ENCODE data around the gene OSBP2.

The OSBP2 gene

DNA sequence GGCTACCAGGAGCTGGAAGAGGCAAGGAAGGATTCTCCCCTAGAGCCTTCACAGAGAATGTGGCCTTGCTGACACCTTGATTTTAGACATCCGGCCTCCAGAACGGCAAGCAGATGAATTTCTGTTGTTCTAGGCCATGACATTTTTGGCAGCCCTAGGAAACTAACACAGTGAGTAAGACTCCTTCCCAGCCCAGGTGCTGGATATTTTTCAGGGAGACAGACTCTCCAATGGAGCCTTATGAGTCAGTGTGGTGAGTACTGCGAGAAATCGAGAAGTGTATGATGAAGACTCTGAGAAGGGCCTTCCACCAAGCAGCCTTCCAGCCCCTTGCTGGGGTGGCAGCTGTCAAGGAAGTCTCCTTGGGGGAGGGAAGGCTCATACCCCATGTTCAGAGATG is 114.4 kb downstream of the OSBP2 start:
- WGBS, 2 experiments (ENCODE audit: insufficient coverage in 2 of 2) = 88 to 98% methylated on average over 4 of the region's 4 CpGs
- no peak overlapping the region for H3K27ac ChIP-seq (ENCODE audit: low read depth, low read length, severe bottlenecking)

DNA sequence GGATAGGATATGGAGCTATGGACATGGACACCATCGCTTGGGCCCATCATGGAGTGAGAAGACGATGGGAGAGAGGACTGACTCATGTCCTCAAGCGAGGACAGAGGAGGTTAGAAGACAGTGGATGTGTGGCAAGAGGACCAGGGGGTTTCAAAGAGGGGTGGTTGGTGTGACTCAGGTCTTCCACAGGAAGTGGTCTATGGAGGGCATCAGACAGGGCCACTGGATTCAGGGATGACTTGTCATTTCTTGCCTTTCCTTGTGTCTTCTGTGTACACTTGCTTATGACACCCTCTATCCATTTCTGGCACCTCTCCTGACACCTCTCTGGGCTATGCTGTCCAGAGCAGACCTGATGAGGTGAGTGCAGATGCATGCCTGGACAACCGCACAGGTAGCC is 115.4 kb downstream of the OSBP2 start:
- Histone ChIP-seq H3K4me1 (ENCODE audit: control insufficient read depth, insufficient read depth, low read length, poor library complexity, severe bottlenecking) (peaks cover 6% of the 10 kb centered on the region), H3K4me3 (ENCODE audit: extremely low read depth, insufficient read depth, low read length, poor library complexity, severe bottlenecking) (no peak overlapping the region), H3K27ac (ENCODE audit: low read depth, low read length, severe bottlenecking) (no peak overlapping the region), H3K9me3 (ENCODE audit: control insufficient read depth, low read length) (no peaks in the 10 kb centered on the region), H3K36me3 (ENCODE audit: control insufficient read depth, insufficient read depth, low read length) (no peaks in the 10 kb centered on the region)
- 96% methylated on average over 4 of the region's 4 CpGs for WGBS, 2 experiments (ENCODE audit: insufficient coverage in 2 of 2)

More for the DNA sequence above, 114.4 kb downstream of the OSBP2 start:
- Histone ChIP-seq H3K9me3 (ENCODE audit: control insufficient read depth, low read length) (no peaks in the 10 kb centered on the region), H3K36me3 (ENCODE audit: control insufficient read depth, insufficient read depth, low read length) (no peaks in the 10 kb centered on the region), H3K4me3 (ENCODE audit: extremely low read depth, insufficient read depth, low read length, poor library complexity, severe bottlenecking) (no peak overlapping the region), H3K4me1 (ENCODE audit: control insufficient read depth, insufficient read depth, low read length, poor library complexity, severe bottlenecking) (peaks cover 6% of the 10 kb centered on the region)

DNA sequence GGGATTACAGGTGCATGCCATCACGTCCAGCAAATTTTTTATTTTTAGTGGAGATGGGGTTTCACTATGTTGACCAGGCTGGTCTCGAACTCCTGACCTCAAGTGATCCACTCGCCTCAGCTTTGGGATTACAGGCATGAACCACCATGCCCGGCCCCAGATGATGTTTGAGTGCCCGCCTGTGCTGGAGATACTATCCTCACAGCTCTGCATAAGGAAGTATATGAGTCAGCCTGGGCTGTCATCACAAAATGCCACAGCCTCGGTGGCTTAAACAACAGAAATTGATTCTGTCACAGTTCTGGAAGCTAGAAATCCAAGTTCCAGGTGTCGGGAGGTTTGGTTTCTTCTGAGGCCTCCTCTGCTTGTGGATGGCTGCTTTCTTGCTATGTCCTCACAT is 119.3 kb downstream of the OSBP2 start:
- 85 to 93% methylated on average over 6 of the region's 7 CpGs for WGBS, 2 experiments (ENCODE audit: insufficient coverage in 2 of 2)
- no peaks in the 10 kb centered on the region for H3K9me3 ChIP-seq (ENCODE audit: control insufficient read depth, low read length)
- no peaks in the 10 kb centered on the region for H3K4me1 ChIP-seq (ENCODE audit: control insufficient read depth, insufficient read depth, low read length, poor library complexity, severe bottlenecking)
- no peak overlapping the region for H3K27ac ChIP-seq (ENCODE audit: low read depth, low read length, severe bottlenecking)
- no peaks in the 10 kb centered on the region for H3K36me3 ChIP-seq (ENCODE audit: control insufficient read depth, insufficient read depth, low read length)
- no peak overlapping the region for H3K4me3 ChIP-seq (ENCODE audit: extremely low read depth, insufficient read depth, low read length, poor library complexity, severe bottlenecking)

DNA sequence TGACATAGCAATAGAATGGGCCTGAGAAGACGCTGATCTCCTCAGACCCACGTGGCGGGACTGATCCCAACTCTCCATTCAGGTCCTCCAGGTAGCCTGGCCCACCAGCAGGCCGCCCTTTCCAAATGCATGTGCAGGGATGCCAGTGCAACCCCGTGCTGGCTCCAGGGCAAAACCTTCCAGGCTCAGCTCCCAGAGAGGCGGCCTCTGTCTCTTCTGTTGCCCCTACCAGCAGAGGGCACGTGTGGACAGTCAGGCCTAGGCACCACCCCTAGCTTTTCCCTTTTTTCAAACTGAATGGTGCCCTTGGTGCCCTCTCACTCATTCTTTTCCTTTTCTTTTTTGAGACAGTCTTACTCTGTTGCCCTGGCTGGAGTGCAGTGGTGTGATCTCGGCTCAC is 121.7 kb downstream of the OSBP2 start:
- Histone ChIP-seq H3K9me3 (ENCODE audit: control insufficient read depth, low read length) (no peaks in the 10 kb centered on the region), H3K36me3 (ENCODE audit: control insufficient read depth, insufficient read depth, low read length) (no peaks in the 10 kb centered on the region), H3K4me1 (ENCODE audit: control insufficient read depth, insufficient read depth, low read length, poor library complexity, severe bottlenecking) (no peaks in the 10 kb centered on the region), H3K4me3 (ENCODE audit: extremely low read depth, insufficient read depth, low read length, poor library complexity, severe bottlenecking) (no peak overlapping the region), H3K27ac (ENCODE audit: low read depth, low read length, severe bottlenecking) (no peak overlapping the region)
- 83 to 88% methylated on average over 8 of the region's 8 CpGs for WGBS, 2 experiments (ENCODE audit: insufficient coverage in 2 of 2)

DNA sequence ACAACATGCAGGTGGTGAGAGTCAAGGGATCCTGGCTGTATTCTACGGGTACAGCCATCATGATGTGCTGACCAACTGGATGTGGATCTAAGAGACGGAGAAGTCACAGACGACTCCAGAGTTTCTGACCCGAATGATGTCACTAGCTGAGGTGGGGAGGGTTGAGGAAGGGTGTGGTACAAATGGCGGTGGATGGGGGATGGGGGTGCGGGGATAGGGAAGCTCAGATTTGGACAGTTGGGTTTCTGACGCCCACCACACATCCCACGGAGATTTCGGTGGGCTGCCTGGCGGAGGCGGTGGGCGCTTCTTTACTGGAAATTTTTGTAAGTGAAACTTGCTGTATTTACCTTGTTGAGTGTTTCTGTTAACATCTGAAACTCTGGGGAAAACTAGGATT is 126.7 kb downstream of the OSBP2 start:
- no peaks in the 10 kb centered on the region for H3K4me1 ChIP-seq (ENCODE audit: control insufficient read depth, insufficient read depth, low read length, poor library complexity, severe bottlenecking)
- WGBS, 2 experiments (ENCODE audit: insufficient coverage in 2 of 2) = 94 to 96% methylated on average over 11 to 12 of the region's 12 CpGs

DNA sequence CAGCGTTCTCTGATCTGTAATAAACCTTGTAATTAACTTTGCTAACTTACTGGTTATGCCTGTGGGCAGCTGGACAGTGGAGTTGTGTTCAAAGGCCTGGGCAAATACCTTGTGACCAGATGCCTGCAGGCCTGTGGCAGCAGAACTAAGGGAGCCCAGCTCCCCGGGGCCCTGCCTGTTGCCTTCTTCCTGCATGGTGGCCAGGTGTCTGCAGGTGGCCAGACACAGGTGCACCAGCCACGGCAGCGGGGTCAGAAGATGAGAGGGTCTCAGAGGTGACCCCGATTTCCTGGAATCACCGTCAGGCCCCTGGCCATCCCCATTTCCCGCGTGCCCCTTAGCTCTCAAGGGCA is 127.2 kb downstream of the OSBP2 start:
- Histone ChIP-seq H3K27ac (ENCODE audit: low read depth, low read length, severe bottlenecking) (no peak overlapping the region), H3K9me3 (ENCODE audit: control insufficient read depth, low read length) (no peaks in the 10 kb centered on the region), H3K36me3 (ENCODE audit: control insufficient read depth, insufficient read depth, low read length) (no peaks in the 10 kb centered on the region), H3K4me3 (ENCODE audit: extremely low read depth, insufficient read depth, low read length, poor library complexity, severe bottlenecking) (peak overlapping the region; percentile 29), H3K4me1 (ENCODE audit: control insufficient read depth, insufficient read depth, low read length, poor library complexity, severe bottlenecking) (no peaks in the 10 kb centered on the region)
- 55 to 56% methylated on average over 7 to 8 of the region's 8 CpGs for WGBS, 2 experiments (ENCODE audit: insufficient coverage in 2 of 2)

More for the DNA sequence above, 126.7 kb downstream of the OSBP2 start:
- no peak overlapping the region for H3K4me3 ChIP-seq (ENCODE audit: extremely low read depth, insufficient read depth, low read length, poor library complexity, severe bottlenecking)
- no peaks in the 10 kb centered on the region for H3K9me3 ChIP-seq (ENCODE audit: control insufficient read depth, low read length)
- no peak overlapping the region for H3K27ac ChIP-seq (ENCODE audit: low read depth, low read length, severe bottlenecking)
- H3K36me3 ChIP-seq (ENCODE audit: control insufficient read depth, insufficient read depth, low read length) = no peaks in the 10 kb centered on the region

DNA sequence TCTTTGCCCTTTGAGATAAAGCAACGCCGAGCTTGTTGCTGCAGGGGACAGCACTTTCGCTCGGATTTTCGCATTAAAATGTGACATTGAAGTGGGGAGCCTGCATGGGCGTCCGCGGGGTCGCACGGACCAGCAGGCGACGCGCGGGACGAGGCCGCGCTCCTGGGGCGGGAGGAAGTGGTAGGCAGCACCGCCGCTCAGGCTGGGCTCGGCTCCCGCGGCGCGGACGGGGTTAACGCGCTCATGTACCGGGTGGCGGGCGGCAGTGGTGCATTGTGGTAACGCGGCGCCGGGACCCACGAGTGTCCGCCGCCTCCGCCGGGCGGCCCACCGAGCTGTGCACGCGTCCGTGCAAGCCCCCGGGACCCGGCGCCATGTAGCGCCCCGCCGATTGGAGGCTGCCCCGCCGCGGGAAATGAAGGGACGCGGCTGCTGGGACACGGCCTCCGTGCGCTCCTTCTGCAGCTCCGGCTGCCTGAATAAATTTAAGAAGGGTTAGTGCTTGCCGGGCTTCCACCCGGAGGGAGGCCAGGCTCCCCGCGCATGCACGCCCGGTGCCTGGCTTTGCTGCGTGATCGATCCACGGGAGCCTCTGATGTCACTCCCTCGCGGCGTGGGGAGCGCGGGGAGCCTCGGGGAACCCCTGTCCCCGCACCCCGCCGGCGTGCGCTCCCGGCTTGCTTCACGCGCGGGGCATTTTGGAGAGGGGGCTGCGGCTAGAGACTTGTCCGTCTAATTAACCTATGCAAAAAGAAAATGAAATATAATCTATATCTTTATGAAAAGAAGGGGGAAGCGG is 127.7 kb downstream of the OSBP2 start:
- 3 to 4% methylated on average over 70 of the region's 87 CpGs for WGBS, 2 experiments (ENCODE audit: insufficient coverage in 2 of 2)
- Histone ChIP-seq H3K4me3 (ENCODE audit: extremely low read depth, insufficient read depth, low read length, poor library complexity, severe bottlenecking) (peak overlapping the region; percentile 29), H3K4me1 (ENCODE audit: control insufficient read depth, insufficient read depth, low read length, poor library complexity, severe bottlenecking) (no peaks in the 10 kb centered on the region), H3K36me3 (ENCODE audit: control insufficient read depth, insufficient read depth, low read length) (no peaks in the 10 kb centered on the region), H3K27ac (ENCODE audit: low read depth, low read length, severe bottlenecking) (no peak overlapping the region), H3K9me3 (ENCODE audit: control insufficient read depth, low read length) (no peaks in the 10 kb centered on the region)

DNA sequence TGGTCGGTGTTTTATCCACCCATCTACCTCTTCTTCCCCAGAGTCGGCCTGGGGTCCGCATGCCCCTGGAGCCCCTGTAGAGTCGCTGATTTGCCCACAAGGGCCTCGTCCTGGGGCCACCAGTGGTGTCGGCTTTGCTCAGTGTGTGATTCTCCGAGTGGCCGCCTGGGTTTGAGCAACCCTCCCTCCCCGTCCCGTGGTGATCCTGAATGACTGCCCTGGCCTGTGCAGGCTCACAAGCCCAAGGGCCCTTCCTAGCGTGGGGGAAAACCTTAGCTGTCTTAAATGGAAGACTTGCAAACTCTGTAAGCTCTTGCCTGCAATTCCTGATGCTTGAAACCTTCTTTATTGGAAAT is 128.3 kb downstream of the OSBP2 start:
- no peaks in the 10 kb centered on the region for H3K4me1 ChIP-seq (ENCODE audit: control insufficient read depth, insufficient read depth, low read length, poor library complexity, severe bottlenecking)
- no peak overlapping the region for H3K27ac ChIP-seq (ENCODE audit: low read depth, low read length, severe bottlenecking)
- 21% methylated on average over 7 to 10 of the region's 11 CpGs for WGBS, 2 experiments (ENCODE audit: insufficient coverage in 2 of 2)
- H3K4me3 ChIP-seq (ENCODE audit: extremely low read depth, insufficient read depth, low read length, poor library complexity, severe bottlenecking) = no peak overlapping the region
- no peaks in the 10 kb centered on the region for H3K9me3 ChIP-seq (ENCODE audit: control insufficient read depth, low read length)
- H3K36me3 ChIP-seq (ENCODE audit: control insufficient read depth, insufficient read depth, low read length) = no peaks in the 10 kb centered on the region

DNA sequence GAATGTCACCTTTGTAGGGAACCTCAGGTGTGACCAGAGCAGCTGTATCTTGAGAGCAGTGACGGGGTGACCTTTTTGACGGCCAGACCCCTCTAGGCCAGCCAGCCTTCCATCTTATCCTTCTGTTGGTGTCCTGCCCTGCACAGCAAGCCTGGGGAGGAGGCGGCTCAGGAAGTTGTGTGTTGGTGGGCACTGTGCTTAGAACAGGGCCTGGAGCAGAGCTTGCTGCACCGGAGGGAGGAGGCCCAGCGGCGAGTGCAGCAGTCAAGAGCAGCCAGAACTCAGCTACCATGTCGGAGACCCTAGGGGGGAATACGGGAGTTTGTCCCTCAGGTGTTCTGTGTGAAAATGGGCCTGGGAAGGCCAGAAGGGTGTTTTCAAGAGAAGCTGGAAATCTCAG is 129.4 kb downstream of the OSBP2 start:
- WGBS, 2 experiments (ENCODE audit: insufficient coverage in 2 of 2) = 89 to 98% methylated on average over 4 of the region's 8 CpGs

DNA sequence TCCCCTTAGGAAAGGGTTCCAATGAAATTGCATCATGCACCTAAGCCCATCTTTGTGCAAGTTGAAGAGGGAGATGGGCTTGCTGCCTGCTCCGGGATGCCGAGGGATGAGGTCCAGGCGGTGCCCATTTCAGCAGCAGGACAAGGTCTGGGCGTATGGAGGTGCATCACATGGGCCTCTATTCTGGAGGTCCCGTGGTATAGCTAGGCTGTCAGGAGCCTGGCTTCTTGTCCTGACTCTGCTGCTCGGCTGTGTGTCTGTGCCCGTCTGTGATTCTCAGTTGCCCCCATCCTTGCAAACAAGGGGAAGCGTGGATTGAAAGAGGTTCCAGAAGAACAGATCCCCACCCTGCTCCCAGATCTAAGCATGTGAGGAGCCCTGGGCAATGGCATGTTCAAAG is 130.0 kb downstream of the OSBP2 start:
- H3K36me3 ChIP-seq (ENCODE audit: control insufficient read depth, insufficient read depth, low read length) = no peaks in the 10 kb centered on the region
- no peak overlapping the region for H3K27ac ChIP-seq (ENCODE audit: low read depth, low read length, severe bottlenecking)
- no peaks in the 10 kb centered on the region for H3K9me3 ChIP-seq (ENCODE audit: control insufficient read depth, low read length)
- no peak overlapping the region for H3K4me3 ChIP-seq (ENCODE audit: extremely low read depth, insufficient read depth, low read length, poor library complexity, severe bottlenecking)
- WGBS, 2 experiments (ENCODE audit: insufficient coverage in 2 of 2) = 89 to 95% methylated on average over 8 of the region's 8 CpGs
- no peaks in the 10 kb centered on the region for H3K4me1 ChIP-seq (ENCODE audit: control insufficient read depth, insufficient read depth, low read length, poor library complexity, severe bottlenecking)

More for the DNA sequence above, 129.4 kb downstream of the OSBP2 start:
- Histone ChIP-seq H3K36me3 (ENCODE audit: control insufficient read depth, insufficient read depth, low read length) (no peaks in the 10 kb centered on the region), H3K4me1 (ENCODE audit: control insufficient read depth, insufficient read depth, low read length, poor library complexity, severe bottlenecking) (no peaks in the 10 kb centered on the region), H3K9me3 (ENCODE audit: control insufficient read depth, low read length) (no peaks in the 10 kb centered on the region), H3K27ac (ENCODE audit: low read depth, low read length, severe bottlenecking) (no peak overlapping the region), H3K4me3 (ENCODE audit: extremely low read depth, insufficient read depth, low read length, poor library complexity, severe bottlenecking) (no peak overlapping the region)

DNA sequence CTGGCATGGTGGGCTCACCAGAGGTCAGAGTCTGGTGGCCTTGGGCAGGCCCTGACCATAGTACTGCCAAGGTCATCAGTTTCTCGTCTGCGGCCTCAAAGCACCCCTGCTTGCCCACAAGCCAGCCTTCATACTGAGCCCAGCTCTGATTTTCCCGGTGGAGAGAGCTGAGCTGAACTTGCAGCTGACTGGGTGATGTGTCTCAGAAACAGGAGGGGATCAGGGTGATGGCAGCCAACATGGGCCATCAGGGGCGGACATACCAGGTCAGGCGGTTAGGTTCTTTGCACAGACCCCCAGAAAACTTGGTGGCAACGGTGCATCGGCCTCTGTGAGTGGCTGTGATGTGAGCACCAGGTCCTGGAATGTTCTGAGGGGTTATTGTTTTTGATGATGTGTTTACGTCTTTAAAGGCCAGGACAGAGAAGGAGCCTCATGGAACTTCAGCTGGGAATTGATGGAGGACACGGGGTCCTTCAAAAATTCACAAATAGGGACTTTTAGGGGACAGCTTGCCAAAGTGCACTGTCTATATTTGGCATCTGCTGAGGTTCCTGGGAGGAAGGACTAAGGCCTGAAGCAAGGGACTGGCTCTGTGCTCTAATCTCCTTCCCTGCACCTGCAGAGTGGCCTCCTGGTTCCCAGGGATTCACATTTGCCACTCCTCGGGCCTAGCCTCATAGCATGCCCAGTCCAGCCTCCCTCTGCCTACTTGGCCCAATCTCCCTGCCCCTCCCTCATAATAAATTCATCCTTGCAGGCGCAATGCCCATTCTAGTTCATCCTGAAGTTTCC is 131.2 kb downstream of the OSBP2 start:
- no peaks in the 10 kb centered on the region for H3K4me1 ChIP-seq (ENCODE audit: control insufficient read depth, insufficient read depth, low read length, poor library complexity, severe bottlenecking)
- no peak overlapping the region for H3K27ac ChIP-seq (ENCODE audit: low read depth, low read length, severe bottlenecking)
- H3K4me3 ChIP-seq (ENCODE audit: extremely low read depth, insufficient read depth, low read length, poor library complexity, severe bottlenecking) = no peak overlapping the region
- WGBS, 2 experiments (ENCODE audit: insufficient coverage in 2 of 2) = 91 to 94% methylated on average over 8 to 11 of the region's 11 CpGs
- no peaks in the 10 kb centered on the region for H3K36me3 ChIP-seq (ENCODE audit: control insufficient read depth, insufficient read depth, low read length)
- no peaks in the 10 kb centered on the region for H3K9me3 ChIP-seq (ENCODE audit: control insufficient read depth, low read length)

Data from mesodermal cell (in vitro differentiated cells).